PFSK-1 (cell line): ENCODE results near the gene EXOC6B.

Experiments used
- FOXP2 ChIP-seq: optimal IDR thresholded peaks from 2 replicates; pipeline ENCODE3; 2011; ENCODE audit warnings: borderline replicate concordance, control low read depth, inconsistent platforms; ENCODE audit not compliant: insufficient read depth; ENCODE audit errors: extremely low read length, extremely low read depth
- POLR2AphosphoS5 ChIP-seq: IDR thresholded peaks from 2 replicates; pipeline ENCODE4 v1.6.1; 2012; ENCODE audit warnings: low read depth, mild to moderate bottlenecking, control low read depth, low read length, moderate library complexity
- SIN3A ChIP-seq: IDR thresholded peaks from 2 replicates; pipeline ENCODE4 v1.6.1; 2012; ENCODE audit warnings: mild to moderate bottlenecking, low read length, moderate library complexity, borderline replicate concordance; ENCODE audit not compliant: insufficient read depth
- TAF1 ChIP-seq: IDR thresholded peaks from 2 replicates; pipeline ENCODE4 v1.6.1; 2012; ENCODE audit warnings: low read length, control low read depth, borderline replicate concordance; ENCODE audit not compliant: insufficient read depth
- TF ChIP-seq, protein P1 (sequence below), 2 experiments: IDR thresholded peaks; 2 replicates each; pipeline versions ENCODE4 v1.6.1 to v1.8.0; 2011 to 2012; ENCODE audit warnings: low read depth in 2 of 2, low read length in 2 of 2, control low read depth in 1 of 2, inconsistent platforms in 1 of 2, mild to moderate bottlenecking in 1 of 2, moderate library complexity in 1 of 2; ENCODE audit not compliant: insufficient read depth in 1 of 2

DNA sequence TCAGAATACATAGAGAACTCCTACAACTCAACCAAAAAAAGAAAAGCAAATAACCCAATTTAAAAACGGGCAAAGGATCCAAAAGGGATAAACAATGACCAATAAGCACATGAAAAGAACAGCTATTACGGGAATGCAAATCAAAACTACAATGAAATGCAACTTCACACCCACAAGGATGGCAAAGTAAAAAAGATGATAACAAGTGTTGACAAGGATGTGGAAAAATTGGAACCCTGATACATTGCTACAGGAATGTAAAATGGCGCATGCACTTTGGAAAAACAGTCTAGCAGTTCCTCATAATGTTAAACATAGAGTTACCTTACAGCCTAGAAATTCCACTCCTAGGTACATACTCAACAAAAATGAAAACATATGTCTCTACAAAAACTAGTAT, 4.7 kb downstream of the EXOC6B start:
- TF ChIP-seq, protein P1, sequence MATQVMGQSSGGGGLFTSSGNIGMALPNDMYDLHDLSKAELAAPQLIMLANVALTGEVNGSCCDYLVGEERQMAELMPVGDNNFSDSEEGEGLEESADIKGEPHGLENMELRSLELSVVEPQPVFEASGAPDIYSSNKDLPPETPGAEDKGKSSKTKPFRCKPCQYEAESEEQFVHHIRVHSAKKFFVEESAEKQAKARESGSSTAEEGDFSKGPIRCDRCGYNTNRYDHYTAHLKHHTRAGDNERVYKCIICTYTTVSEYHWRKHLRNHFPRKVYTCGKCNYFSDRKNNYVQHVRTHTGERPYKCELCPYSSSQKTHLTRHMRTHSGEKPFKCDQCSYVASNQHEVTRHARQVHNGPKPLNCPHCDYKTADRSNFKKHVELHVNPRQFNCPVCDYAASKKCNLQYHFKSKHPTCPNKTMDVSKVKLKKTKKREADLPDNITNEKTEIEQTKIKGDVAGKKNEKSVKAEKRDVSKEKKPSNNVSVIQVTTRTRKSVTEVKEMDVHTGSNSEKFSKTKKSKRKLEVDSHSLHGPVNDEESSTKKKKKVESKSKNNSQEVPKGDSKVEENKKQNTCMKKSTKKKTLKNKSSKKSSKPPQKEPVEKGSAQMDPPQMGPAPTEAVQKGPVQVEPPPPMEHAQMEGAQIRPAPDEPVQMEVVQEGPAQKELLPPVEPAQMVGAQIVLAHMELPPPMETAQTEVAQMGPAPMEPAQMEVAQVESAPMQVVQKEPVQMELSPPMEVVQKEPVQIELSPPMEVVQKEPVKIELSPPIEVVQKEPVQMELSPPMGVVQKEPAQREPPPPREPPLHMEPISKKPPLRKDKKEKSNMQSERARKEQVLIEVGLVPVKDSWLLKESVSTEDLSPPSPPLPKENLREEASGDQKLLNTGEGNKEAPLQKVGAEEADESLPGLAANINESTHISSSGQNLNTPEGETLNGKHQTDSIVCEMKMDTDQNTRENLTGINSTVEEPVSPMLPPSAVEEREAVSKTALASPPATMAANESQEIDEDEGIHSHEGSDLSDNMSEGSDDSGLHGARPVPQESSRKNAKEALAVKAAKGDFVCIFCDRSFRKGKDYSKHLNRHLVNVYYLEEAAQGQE (IDR thresholded peaks at IDR 0.05; ENCODE audit: insufficient read depth in 1 of 2, low read depth in 2 of 2, low read length in 2 of 2): no peak
- no peak for TF ChIP-seq POLR2AphosphoS5
- no peak for TF ChIP-seq SIN3A
- TF ChIP-seq TAF1: no peak
- TF ChIP-seq FOXP2: no peak
